B cell (primary cell): Measurements from ENCODE around the gene STIL. TPM values are rescaled to one million over a fixed set of nuclear protein-coding genes. Genes with fewer than 3 reads are reported as not detected.

ENCODE experiments used
- ATAC-seq: fragments of 200-7000 bp; cut with Tn5 transposase; one replicate; pipeline ENCODE4 v1.10.0; 2021; ENCODE audit warnings: low read depth, mild to moderate bottlenecking, moderate number of reproducible peaks, moderate library complexity
- CTCF ChIA-PET: fragments of 350-600 bp; sonication (Branson Sonifier 250); formaldehyde crosslinking; loops from one replicate; lab custom pipeline; 2021; ENCODE audit warnings: antibody characterized with exemption, inconsistent platforms; lab: Charles Lee
- POLR2A ChIA-PET: fragments of 350-600 bp; sonication (Branson Sonifier 250); formaldehyde crosslinking; loops from one replicate; lab custom pipeline; 2021; ENCODE audit warnings: antibody characterized with exemption; lab: Charles Lee
- DNase-seq: peaks from one replicate; pipeline ENCODE4 v3.0.0; 2013
- H2AFZ ChIP-seq: 2 replicates; pipeline ENCODE4 v1.6.1; 2012; ENCODE audit warnings: mild to moderate bottlenecking, low read depth, low read length; ENCODE audit not compliant: insufficient read depth, poor library complexity, severe bottlenecking
- H3K27ac ChIP-seq, 2 donors: 1 replicate in 1 of 2; 2 replicates in 1 of 2; pipeline ENCODE4 v1.5.1; 2012 to 2013; ENCODE audit warnings: low read length in 2 of 2, mild to moderate bottlenecking in 2 of 2, moderate library complexity in 1 of 2
- H3K27me3 ChIP-seq, 4 experiments: fragments of 200-600 bp in 1 of 4; sonication (generic) in 1 of 4; replicated peaks in 1 of 4; 1 replicate in 2 of 4; 2 replicates in 2 of 4; pipeline versions ENCODE4 v1.6.1 to v1.7.0; 2013 to 2016; ENCODE audit warnings: low read length in 3 of 4, mild to moderate bottlenecking in 2 of 4, mixed read lengths in 1 of 4, moderate library complexity in 1 of 4; ENCODE audit not compliant: insufficient read depth in 4 of 4, control insufficient read depth in 3 of 4; ENCODE audit errors: control extremely low read depth in 1 of 4
- H3K36me3 ChIP-seq, 2 experiments: replicated peaks in 1 of 2; 1 replicate in 1 of 2; 2 replicates in 1 of 2; pipeline versions ENCODE4 v1.6.1 to v1.7.1; 2013; ENCODE audit warnings: low read length in 1 of 2; ENCODE audit not compliant: insufficient read depth in 2 of 2, control insufficient read depth in 1 of 2; ENCODE audit errors: control extremely low read depth in 1 of 2, extremely low read depth in 1 of 2
- H3K4me1 ChIP-seq, 2 donors: fragments of 200-600 bp in 1 of 2; sonication (generic) in 1 of 2; 1 replicate in 1 of 2; 2 replicates in 1 of 2; pipeline versions ENCODE4 v1.5.1 to v1.6.1; 2013 to 2017; ENCODE audit warnings: low read length in 2 of 2; ENCODE audit not compliant: control insufficient read depth in 2 of 2, insufficient read depth in 2 of 2
- H3K4me2 ChIP-seq: replicated peaks from 2 replicates; pipeline ENCODE3; 2012; ENCODE audit warnings: mild to moderate bottlenecking, low read depth, low read length; ENCODE audit not compliant: poor library complexity, severe bottlenecking
- H3K4me3 ChIP-seq, 5 experiments: fragments of 200-600 bp in 1 of 5; sonication (generic) in 1 of 5; 1 replicate in 3 of 5; 2 replicates in 2 of 5; pipeline versions ENCODE4 v1.5.1 to v1.7.0; 2011 to 2016; ENCODE audit warnings: low read length in 4 of 5, mild to moderate bottlenecking in 4 of 5, low read depth in 2 of 5, control low read depth in 1 of 5, moderate library complexity in 1 of 5; ENCODE audit not compliant: insufficient read depth in 1 of 5; ENCODE audit errors: control extremely low read depth in 1 of 5, extremely low read depth in 1 of 5
- H3K79me2 ChIP-seq: fragments of 200-600 bp; sonication (generic); one replicate; pipeline ENCODE4 v1.6.0; 2016; ENCODE audit warnings: low read length; ENCODE audit not compliant: control insufficient read depth, insufficient read depth
- H3K9ac ChIP-seq: fragments of 200-600 bp; sonication (generic); 2 replicates; pipeline ENCODE4 v1.6.1; 2017; ENCODE audit warnings: mild to moderate bottlenecking, low read length, moderate library complexity
- H3K9me3 ChIP-seq, 3 donors: one replicate each; pipeline versions ENCODE4 v1.6.1 to v1.7.1; 2013; ENCODE audit warnings: low read length in 2 of 3; ENCODE audit not compliant: control insufficient read depth in 2 of 3, insufficient read depth in 1 of 3; ENCODE audit errors: control extremely low read depth in 1 of 3
- H4K20me1 ChIP-seq: 2 replicates; pipeline ENCODE4 v1.6.0; 2012; ENCODE audit warnings: mild to moderate bottlenecking, low read length; ENCODE audit not compliant: insufficient read depth, control insufficient read depth, poor library complexity, severe bottlenecking
- H3K27ac Mint-ChIP-seq: one replicate; pipeline ENCODE4 v1.8.0; 2021; ENCODE audit warnings: mixed read lengths
- H3K27me3 Mint-ChIP-seq: one replicate; pipeline ENCODE4 v1.8.0; 2021; ENCODE audit warnings: mixed read lengths
- H3K4me1 Mint-ChIP-seq: one replicate; pipeline ENCODE4 v1.8.0; 2021; ENCODE audit warnings: mixed read lengths
- H3K4me3 Mint-ChIP-seq: one replicate; pipeline ENCODE4 v1.8.0; 2021; ENCODE audit warnings: mixed read lengths
- H3K9me3 Mint-ChIP-seq: one replicate; pipeline ENCODE4 v1.8.0; 2022; ENCODE audit warnings: mixed read lengths; ENCODE audit not compliant: insufficient read depth
- CTCF ChIP-seq: fragments of 200-600 bp; IDR thresholded peaks from one replicate; pipeline ENCODE4 v1.8.0; 2022; ENCODE audit warnings: antibody characterized with exemption, mild to moderate bottlenecking
- EZH2 ChIP-seq: IDR thresholded peaks from 2 replicates; pipeline ENCODE4 v1.6.1; 2012; ENCODE audit warnings: borderline replicate concordance, low read depth, mild to moderate bottlenecking, moderate library complexity, low read length; ENCODE audit not compliant: insufficient read depth, poor library complexity, severe bottlenecking
- WGBS: methylation state at CpG from one replicate; pipeline ENCODE4 v1.1.5; 2013; ENCODE audit warnings: missing lambda C conversion rate; ENCODE audit not compliant: insufficient coverage; 5-methylcytosine and 5-hydroxymethylcytosine counted together
- intact Hi-C: fragments of 100-400 bp; cut with micrococcal nuclease; formaldehyde crosslinking; loops from one replicate; pipeline ENCODE4 v1.10.0; 2022
- polyA plus RNA-seq: library from polyadenylated mRNA; depleted of rRNA; stranded (reverse); fragments of >200 nt; gene quantifications from 2 replicates; pipeline ENCODE4 v1.2.3, GENCODE V29; 2012
- total RNA-seq, 2 donors: library from RNA; stranded (reverse); fragments of 120-200 nt in 1 of 2; gene quantifications; 1 replicate in 1 of 2; 2 replicates in 1 of 2; pipeline versions ENCODE4 v1.2.3 to v1.2.4, GENCODE V29; 2013 to 2022

Gene STIL
- total and polyA plus RNA-seq, 2 donors (not counting 1 experiment from before 2014, with no cell fraction given) = 0.79 to 1.8 TPM

- no peak for ATAC-seq
- Histone ChIP-seq H3K36me3 (no peaks in the 10 kb centered on the region), H3K9ac (no peak overlapping the region), H3K9me3 (no peaks in the 10 kb centered on the region), H3K27me3 (no peaks in the 10 kb centered on the region), H4K20me1 (peaks cover 8% of the 10 kb centered on the region), H3K4me1 (peaks cover 14 to 17% of the 10 kb centered on the region in 2 donors), H3K4me2 (no peak overlapping the region), H2AFZ (no peak overlapping the region), H3K27ac (no peak overlapping the region), H3K79me2 (peaks cover 9% of the 10 kb centered on the region), H3K4me3 (no peak overlapping the region)
- DNase-seq = no peak
- ChIA-PET CTCF (no interaction called here), POLR2A (no interaction called here)
- intact Hi-C loops = loop anchor here (10.0 kb wide), 1 partner anchor 615 kb away; the partner anchor contains the start of gene EFCAB14
- no peak overlapping the region for H3K4me3 Mint-ChIP-seq
- peaks cover 9% of the 10 kb centered on the region for H3K4me1 Mint-ChIP-seq
- no peak overlapping the region for H3K27ac Mint-ChIP-seq
- TF ChIP-seq EZH2 (no peak), CTCF (no peak)
- H3K9me3 Mint-ChIP-seq = no peaks in the 10 kb centered on the region
- no peaks in the 10 kb centered on the region for H3K27me3 Mint-ChIP-seq
- WGBS = 80% methylated on average over 1 of the region's 1 CpG
Observed at GRCh38 chr1:47330212-47330611, 16.3 kb upstream of the STIL start.

- TF ChIP-seq EZH2 (no peak), CTCF (no peak)
- ATAC-seq (no peak), DNase-seq (no peak)
- Histone ChIP-seq H3K4me3 (no peak overlapping the region), H3K9me3 (no peaks in the 10 kb centered on the region), H3K27ac (no peak overlapping the region), H3K27me3 (no peaks in the 10 kb centered on the region), H3K79me2 (no peaks in the 10 kb centered on the region), H3K4me1 (peaks cover 8 to 9% of the 10 kb centered on the region in 2 donors), H3K4me2 (no peak overlapping the region), H3K9ac (no peak overlapping the region), H3K36me3 (no peaks in the 10 kb centered on the region), H4K20me1 (no peaks in the 10 kb centered on the region), H2AFZ (no peak overlapping the region)
- CTCF ChIA-PET = interaction anchor here (1.2 kb wide), 1 partner anchor 108 kb away, joined by 3 read pairs; the partner anchor contains the start of gene FOXD2
- WGBS = no CpG with 5 or more reads among the region's 3 CpGs
- Mint-ChIP-seq H3K4me3 (no peak overlapping the region), H3K4me1 (no peaks in the 10 kb centered on the region), H3K9me3 (no peaks in the 10 kb centered on the region), H3K27ac (no peak overlapping the region), H3K27me3 (no peaks in the 10 kb centered on the region)
- intact Hi-C loops = no loop called here
- POLR2A ChIA-PET = interaction anchor here (0.6 kb wide), 1 partner anchor 7 kb away, joined by 13 read pairs; no protein-coding TSS in a partner anchor
Observed at GRCh38 chr1:47328992-47329391, 15.0 kb upstream of the STIL start.
